GM19455 (cell line): ENCODE measurements around the gene DMD.

Experiments used
- ATAC-seq: cut with Tn5 transposase; IDR thresholded peaks from one replicate; pipeline ENCODE4 v1.9.1; 2021; ENCODE audit not compliant: unreplicated experiment

The DMD gene

DNA sequence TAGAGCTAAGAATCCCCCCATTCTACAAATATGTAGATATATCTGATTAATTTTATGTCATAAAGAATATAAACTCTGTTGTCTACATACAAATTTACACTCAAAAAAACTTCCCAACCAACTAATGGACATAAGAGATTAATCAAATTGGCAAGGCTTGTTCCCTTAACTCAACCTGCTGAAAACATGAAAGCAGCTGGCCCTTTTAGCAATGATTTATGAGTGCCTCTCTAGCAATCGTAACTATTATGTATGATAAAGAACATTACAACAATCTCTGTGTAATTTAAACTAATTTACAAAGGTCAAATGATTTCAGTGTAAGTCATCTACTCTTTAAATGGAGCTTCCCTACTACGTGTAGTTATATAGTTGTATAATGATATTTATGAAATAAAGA, 2056.4 kb downstream of the DMD start:
- ATAC-seq = no peak

DNA sequence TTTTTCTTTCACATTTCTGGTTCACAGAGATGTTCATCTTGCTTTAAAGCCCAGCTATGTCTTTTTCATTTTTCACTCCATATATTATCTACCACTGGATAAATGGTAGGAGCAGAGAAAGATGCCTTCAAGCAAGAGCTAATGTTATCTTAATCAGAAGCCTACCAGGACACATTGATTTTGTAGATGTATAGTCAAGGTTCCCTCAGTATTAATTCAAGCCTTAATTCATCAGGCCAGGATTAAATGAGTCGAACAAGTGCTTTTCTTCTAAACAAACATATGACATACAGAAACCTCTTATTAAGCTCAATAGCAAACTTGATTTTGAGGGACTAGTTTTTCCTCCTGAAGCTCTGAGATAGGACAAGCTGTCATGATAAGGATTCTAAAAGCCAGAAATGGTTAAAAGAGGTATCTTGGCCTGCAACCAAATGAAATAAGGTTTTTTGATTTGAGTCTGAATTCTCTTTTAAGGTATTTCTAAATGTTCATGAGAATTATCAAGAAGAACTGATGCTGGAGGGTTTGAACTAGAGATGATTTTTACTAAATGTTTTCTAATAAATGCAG, 2057.8 kb downstream of the DMD start:
- ATAC-seq = no peak

DNA sequence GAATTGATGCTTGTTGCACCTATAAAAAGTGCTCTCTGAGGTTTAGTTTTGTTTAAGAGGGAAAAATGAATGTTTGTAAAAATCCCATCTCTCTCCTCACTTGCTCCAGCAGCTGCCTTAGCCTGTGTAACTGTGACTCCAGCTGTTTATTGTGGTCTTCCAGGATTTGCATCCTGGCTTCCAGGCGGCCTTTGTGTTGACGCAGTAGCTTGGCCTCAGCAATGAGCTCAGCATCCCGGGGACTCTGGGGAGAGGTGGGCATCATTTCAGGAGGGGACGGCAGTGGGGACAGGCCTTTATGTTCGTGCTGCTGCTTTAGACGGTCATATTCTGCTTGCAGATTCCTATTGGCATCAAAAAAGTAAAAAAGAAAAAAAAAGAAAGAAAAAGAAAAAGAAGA, 2064.2 kb downstream of the DMD start:
- ATAC-seq = no peak

DNA sequence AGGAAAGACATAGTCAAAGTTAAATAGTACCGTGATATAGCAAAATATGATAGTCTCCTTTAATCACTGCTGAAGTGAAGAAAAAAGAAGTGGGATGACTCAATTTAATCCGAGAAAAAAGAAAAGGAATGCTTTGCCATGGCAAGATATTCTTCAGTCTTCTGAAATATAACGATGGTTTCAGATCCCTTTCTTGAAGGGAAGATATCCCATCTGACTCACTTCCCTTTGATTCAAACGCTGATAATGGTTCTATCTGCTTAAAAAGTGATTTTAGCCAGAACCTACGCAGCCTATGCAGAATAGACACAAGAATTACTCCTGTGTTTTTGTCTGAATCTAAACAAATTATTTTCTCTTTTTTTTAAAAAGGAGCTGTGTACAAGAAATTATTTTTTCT, 2071.4 kb downstream of the DMD start:
- ATAC-seq = no peak

DNA sequence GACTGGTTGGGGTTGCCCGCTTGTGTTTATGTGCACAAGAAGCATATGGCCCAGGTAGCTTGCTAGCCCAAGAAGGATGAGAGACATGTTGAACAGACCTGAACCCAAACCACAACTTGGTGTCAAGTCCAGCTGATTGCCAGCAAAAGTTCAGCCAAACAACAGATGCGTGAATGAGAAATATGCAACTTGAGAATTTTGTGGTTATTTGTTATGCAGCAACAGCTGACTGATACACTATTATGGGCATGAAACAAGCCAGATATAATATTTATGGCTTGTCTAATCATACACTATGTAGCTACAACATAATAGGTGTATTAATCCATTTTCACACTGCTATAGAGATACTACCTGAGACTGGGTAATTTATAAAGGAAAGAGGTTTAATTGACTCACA, 2073.2 kb downstream of the DMD start:
- ATAC-seq = no peak

DNA sequence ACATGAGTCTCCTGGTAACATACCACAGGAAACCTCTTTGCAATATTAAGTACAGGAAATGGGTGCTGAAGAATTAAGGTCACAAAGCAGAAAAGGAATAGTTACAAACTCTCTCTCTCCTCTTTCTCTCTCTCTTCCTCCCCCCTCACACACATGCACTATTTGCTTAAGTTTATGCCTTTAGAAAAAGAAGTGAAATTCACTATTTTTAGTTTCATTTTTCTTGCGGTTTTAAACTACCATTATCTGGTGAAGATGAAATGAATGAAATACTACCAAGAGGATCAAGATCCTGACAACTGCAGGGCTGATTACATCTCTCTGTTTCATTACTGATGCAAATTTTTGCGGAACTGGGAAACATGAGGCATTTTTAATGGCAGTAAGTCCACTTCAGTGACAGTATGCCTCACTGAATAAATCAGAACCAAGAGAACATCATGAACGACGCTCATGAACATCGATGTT, 2075.2 kb downstream of the DMD start:
- ATAC-seq = peak; percentile 92

DNA sequence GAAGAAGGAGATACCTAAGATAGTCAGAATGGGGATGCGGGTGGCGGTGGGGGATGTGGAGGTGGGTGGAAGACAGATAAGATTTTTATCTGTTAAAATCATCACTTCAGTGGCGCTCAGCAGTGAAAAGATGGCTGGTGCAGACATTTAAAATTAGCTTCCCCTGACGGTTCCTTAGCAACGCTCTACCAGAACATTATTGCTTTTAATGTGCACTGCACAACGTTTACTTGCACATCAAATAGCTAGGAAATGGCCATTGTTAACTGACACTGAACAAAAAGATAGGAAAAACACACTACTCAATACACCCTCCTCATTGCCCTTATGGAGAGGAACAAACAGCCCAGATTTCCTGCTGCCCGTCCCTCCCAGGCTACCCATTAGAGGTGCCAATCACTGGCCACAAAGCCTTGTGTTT, 2078.5 kb downstream of the DMD start:
- ATAC-seq = no peak

DNA sequence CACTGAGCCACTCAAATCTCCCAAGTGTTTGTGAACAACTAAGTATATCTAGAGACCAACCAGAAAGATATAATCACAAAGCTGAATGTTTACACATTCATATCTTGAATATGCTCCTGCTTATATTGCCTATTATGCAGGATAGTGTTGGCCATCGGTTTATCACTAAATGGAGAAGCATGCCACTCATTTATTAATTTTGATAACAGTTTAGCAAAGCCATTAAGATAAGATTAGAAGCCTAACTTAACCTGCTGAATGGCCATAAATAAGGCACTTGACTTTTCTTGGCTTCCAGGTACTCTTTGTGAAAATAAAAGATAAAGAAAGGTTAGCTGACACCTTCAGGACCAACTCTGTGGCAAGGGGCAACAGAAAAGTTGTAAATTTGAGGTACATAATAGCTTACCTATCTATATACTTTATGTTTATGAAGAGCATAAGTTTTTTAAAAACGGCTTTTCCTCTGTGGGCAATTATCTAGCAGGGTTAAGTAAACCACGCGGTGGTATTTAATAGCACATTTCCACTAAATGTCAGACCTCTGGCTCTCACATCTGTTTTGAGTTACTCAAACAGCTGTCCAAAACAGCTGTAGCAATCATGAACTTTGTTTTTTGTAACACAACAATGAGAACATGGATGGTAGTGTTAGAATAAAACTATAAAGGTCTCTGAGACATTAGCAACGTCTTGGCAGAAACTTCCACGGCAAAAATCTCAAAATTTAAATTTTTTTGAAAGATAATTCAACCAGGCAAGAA, 2080.7 kb downstream of the DMD start:
- no peak for ATAC-seq

DNA sequence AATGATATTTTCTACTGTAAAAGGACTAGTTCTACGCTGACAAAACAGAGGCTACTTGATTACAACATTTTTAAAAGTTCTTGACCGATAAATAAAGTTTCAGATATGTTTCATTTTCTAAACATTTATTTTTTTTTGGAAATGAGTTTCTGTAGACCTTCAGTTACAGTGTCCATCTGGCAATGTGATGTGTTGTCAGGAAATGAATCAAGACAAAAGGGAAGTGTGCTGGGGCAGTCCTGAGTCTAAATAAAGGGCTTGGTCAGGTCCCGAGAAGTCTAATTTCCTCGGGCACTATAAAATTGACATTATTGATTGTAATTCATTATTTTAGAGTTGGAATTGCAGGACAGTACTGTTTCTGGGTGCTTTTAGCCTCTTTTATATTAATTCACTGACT, 2082.5 kb downstream of the DMD start:
- ATAC-seq = no peak

DNA sequence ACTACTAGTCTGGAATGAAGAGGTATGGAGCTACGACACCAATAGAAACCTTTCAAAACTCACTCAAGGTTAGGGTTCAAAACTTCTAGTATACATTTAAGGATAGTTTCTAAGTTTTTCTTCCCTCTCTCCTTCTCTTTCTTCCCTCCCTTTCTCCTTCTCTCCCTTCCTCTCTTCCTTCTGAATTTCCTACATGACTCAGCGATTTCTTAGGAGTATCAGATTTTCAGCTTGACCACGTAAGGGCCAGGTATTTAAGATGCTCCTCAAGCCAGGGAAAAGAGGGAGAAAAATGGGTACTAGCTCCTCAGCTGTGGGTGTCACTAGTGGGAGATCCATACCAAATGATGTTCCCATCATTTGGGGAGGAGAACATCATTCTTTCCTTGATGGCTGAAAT, 2083.6 kb downstream of the DMD start:
- ATAC-seq = no peak

DNA sequence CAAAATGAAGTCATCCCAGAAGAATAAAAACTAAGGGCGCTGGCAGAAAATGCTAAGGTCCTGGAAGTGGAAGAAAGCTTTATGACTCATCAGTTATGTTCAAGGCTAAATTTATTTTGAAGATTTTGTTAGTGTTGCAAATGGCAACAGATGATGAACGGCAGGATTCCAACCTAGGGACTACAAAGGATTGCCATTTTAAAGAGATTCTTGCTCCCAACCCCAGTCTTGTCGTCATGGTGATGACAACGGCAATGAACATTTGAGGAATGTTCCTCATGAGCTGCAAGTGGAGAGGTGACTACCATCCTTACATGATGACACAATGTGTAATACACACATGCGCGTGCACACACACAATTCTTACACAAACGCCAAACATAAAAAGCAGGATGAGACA, 2085.1 kb downstream of the DMD start:
- no peak for ATAC-seq

DNA sequence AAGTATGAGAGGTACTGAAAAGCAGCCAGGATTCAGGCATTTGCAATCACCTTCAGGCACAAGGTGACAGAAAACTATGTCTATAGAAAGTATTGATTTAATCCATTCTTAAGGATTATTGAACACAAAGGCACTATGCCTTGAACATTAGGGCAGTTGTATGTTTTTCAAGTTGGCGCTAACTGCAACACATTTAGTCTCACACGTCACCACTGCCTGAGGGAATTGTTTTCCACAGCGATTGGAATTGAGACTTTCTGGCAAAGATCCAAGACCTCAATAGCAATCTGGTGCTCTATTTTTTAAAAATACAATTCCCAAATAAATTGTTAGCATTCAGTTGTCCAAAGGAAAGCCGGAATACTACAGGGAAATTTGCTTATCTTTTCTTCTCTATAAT, 2086.8 kb downstream of the DMD start:
- no peak for ATAC-seq

DNA sequence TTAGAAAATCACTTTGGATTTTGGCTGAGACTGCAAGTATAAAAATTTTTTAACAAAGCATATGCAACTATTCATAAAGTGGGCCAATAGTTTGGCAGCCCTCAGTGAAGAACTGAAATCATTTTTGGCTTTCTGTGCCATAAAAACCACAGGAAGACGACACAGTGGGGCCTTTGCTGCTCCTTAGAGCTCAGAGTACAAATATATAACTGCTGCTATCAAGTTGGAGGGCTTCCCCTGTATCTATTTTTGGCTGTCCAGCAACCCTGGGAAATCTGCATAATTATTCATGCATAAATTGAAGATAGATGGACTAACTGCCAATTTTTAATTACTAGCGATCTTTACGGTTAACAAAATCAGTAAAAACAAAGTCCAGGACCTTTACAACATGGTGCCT, 2088.0 kb downstream of the DMD start:
- ATAC-seq = no peak

DNA sequence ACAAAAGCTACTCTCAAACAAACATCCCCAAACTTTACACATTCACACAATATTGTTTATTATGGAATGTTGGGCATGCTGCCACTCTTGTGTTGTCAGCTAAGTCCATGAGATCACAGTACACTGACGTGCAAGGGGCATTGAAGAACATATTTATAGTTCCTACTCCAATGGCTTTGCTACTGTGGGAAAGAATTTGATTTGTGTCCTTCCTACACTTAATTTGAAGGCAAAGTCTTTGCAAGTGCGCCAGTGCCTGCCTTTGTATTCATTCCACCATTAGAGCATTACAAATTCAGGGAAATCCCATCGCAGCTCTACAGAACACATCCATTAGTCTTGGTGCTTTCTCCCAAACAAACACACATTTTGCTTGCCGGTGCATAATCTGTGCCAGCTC, 2094.1 kb downstream of the DMD start:
- no peak for ATAC-seq

DNA sequence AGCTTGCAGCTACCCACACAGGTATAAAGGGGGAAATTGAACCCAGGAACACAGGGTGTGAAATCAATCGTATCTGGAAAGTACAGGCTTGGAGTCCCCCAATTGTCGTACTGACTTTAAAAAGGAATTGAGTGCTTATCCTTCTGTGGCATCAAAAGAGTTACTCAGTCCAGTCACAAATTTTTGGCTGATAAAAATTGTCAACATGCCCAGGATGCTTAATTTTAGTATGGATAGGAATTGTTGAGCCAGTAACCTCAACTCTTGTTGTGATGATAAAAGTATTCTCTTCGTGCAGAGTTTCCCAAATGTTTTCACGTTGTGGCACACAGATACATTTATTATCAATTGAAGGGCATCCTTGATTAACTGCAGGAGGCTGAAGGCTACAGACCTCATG, 2096.0 kb downstream of the DMD start:
- no peak for ATAC-seq

DNA sequence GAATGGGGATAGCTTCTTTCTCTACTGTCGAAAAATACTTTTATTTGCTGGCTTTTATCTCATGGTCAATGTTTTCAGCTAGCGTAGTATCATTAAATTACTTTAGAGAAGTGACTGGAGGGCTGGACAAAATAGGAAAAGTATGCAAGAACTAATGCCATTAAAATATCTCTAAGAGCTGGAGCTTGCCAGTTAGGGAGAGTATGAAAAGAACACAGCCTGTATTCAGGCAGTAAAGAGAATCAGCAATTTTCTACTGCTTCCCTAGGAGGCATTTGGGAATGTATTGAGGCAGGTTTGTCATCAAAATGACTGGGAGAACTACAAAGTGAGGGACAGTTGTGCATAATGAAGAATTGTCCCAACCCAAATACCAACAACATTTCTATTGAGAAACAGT, 2096.5 kb downstream of the DMD start:
- no peak for ATAC-seq

DNA sequence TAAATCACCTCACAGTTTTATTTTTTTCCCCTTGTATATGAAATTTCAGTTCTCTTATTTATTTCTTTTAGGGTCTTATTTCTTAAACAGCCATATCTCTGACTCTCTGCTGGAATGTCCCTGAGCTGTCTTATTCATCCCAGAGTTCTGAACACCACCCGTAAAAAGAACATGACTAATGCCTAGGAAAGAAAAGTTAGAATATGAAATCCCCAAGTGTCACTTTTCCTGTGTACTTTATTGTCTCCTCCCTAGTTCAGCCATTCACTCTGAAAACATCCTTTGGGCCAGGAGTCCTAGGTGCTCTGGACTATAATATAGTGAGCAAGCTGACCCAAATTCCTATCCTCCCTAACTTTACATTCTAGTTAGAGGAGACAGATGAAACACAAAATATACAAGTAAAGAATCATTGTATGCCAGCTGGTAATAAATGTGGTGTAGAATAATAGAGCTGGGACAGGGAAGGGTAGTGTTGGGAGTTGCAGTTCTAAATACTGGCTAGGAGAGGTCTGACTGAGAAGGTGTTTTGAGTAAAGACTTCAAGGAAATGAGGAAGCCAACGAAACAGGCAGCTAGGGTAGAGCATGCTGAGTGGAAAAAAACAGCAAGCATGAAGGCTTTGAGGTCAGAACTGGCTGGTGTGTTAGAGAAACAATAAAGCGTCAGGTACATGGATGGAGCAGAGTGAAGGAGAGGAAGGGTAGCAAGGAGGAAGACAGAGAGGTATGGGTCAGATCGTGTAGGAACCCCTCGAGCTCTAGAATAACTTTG, 2098.9 kb downstream of the DMD start:
- ATAC-seq = no peak

DNA sequence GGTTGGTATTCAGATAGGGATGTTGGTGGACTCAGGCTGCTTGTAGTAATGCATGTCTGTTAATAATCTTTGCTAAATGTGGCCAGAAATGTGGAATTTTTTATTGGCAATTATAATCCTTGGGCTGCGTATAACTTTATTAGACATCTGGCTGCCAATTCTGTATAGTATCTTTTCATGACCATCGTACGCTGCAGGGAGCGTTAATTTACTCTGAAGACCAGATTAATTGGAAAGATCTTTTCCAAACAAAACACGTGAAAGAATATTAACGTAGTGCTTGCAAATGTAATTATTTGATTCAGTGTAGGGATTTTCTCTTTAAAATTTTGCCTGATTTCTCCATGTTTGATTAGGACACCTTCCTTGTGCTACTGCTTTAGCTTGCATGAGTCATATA, 2100.7 kb downstream of the DMD start:
- ATAC-seq = no peak

DNA sequence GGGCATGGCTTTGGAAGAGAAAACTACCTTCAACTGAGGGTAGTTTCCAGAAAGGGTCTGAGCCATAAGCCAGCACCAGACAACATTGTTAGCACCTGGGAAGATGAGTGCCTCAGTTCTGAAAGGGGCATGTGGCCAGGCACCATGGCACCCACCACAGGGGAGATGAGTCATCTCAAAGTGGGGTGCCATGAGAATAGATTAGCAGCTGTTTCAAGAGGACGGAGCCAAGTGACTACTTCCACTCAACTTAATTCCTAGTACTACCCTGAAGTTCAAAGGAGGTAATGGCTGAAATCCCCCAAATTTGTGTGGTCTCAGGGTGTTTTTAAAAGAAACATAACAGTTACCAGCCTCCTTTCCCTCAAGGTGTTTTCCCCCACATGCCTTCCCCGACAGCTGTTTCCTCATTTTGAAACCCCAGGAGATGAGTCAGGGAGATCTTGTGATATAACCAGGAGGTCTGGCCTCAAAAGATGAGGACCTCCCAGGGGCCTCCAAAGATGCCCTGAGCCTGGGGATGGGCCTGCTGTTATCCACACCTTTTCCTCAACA, 2111.7 kb downstream of the DMD start:
- ATAC-seq = peak; percentile 62

DNA sequence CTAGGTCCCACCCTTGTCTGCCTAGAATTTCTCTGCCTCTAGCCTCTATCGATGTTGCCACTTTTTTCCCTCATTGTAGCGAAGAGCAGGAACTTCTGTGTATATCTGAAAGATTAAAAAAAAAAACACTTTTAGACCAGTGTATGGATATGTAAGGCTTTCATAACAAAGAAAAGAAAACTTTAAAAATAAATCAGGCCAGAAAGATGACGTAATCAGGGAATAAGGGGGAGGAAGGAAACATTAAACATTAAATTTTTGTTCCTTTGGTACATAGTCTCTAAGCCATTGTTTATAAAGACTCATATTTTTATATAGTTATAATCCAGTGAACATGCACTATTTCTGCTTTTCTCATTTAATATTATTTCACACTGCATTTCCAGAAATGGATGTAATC, 2113.3 kb downstream of the DMD start:
- no peak for ATAC-seq

DNA sequence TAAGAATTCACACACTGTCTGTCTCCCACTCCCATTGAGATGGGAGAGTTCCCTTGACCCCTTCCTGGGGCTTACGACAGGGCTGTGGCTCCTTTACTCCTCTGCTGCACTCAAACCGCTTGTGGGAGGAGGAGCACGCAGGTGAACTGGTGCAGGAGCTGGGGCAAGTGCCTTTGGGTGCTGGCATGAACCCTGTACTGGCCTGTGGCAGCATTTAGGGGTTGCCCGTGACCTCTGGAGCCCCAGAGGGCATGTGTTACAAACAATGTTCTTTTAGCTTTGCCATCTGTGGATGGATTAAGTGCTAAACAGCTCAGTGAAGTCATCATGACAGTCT, 2117.7 kb downstream of the DMD start:
- no peak for ATAC-seq
